HG02642 (cell line): ENCODE data around the gene CAVIN3.

Experiments
- ATAC-seq: cut with Tn5 transposase; IDR thresholded peaks from one replicate; pipeline ENCODE4 v1.9.1; 2021; ENCODE audit warnings: mild to moderate bottlenecking; ENCODE audit not compliant: unreplicated experiment, poor library complexity

CAVIN3 gene

DNA sequence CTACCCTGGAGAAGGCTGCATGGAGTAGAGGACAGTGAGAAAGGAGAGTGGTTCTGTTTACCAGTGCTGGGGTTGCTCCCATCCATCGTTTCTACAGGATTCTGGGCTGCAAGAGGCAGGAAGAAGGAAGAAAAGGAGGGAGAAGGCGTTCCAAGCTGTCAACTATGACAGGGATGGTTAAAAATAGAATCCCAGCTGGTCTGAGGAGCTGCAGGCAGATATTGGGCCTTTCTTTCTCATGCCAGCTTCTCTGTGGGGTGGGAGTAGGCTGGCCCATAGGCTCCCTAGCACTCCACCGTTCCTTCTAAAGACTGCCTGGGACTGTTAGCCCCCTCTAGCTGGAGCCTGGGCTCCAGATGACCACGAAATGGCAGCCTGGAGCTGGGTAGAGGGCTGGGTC, 47.1 kb downstream of the CAVIN3 start:
- no peak for ATAC-seq

DNA sequence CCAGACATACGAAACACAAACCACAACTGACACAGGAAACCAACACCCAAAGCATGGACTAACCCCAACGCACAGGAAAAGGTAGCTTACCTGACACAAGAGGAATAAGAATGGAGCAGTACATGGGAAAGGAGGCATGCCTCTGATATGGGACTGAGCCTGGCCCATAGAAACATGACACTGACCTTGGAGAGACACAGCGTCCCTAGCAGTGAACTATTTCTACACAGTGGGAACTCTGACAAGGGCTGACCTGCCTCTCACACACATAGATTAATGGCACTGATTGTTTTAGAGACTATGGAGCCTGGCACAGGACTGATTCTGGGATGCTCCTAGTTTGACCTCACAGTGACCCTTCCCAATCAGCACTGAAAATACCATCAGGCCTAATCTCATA, 48.7 kb downstream of the CAVIN3 start:
- ATAC-seq = no peak

DNA sequence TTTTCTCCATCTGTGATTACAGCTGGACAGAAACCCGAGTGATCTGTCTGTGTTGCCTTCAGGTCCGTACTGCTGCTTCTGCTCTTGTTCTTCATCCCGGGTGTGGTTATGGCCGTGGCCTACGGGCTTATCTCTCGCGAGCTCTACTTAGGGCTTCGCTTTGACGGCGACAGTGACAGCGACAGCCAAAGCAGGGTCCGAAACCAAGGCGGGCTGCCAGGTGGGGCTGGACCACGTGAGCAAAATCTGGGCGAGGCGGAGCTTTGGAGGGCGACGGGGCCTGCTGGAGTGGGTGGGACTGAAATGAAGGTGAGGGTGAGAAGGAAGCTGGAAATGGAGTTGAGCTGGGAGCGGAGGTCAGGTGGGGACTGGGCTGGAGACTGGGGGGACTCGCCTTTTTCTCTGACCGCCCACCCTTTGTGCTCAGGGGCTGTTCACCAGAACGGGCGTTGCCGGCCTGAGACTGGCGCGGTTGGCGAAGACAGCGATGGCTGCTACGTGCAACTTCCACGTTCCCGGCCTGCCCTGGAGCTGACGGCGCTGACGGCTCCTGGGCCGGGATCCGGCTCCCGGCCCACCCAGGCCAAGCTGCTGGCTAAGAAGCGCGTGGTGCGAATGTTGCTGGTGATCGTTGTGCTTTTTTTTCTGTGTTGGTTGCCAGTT, 49.6 kb downstream of the CAVIN3 start:
- ATAC-seq = no peak

DNA sequence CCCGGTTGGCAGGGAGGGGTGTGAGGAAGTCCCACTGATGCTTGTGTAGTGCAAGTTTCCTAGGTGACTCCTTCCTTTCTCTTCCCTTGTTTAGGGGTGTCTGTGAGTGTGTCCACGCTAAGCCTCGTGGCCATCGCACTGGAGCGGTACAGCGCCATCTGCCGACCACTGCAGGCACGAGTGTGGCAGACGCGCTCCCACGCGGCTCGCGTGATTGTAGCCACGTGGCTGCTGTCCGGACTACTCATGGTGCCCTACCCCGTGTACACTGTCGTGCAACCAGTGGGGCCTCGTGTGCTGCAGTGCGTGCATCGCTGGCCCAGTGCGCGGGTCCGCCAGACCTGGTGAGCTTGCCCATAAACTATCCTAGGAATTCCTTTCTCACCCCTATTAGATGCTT, 50.3 kb downstream of the CAVIN3 start:
- ATAC-seq = no peak
